ENCODE results near the gene HACD4. TPM values are rescaled to one million over a fixed set of nuclear protein-coding genes. Genes with fewer than 3 reads are reported as not detected.

Gene HACD4
- total RNA-seq, 1 donor from 2014 or later = 0.46 TPM

DNA sequence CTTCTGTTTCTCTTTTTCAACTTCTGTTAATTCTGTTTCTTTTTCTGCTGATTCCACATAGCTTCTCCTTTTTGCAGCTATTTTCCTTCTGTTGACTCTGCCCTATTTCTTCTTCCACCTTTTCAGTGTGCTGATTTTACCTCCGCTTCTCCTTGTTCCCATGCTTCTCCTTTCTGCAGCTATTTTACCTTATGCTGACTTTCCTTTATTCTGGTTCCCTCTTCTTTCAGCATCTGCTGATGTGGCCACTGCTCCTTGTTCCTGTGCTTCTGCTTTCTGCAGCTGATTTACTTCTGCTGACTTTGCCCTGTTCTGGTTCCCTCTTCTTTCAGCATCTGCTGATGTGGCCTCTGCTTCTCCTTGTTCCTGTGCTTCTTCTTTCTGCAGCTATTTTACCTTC lies 58.8 kb downstream of the HACD4 start:
- TF ChIP-seq CTCF (IDR thresholded peaks at IDR 0.05; ENCODE audit: insufficient read depth, low read length, poor library complexity, severe bottlenecking) = no peak
- H3K27me3 ChIP-seq (ENCODE audit: control insufficient read depth, insufficient read depth, low read length) = no peaks in the 10 kb centered on the region
- DNase-seq (ENCODE audit: low read depth) = no peak
- H3K36me3 ChIP-seq (ENCODE audit: control insufficient read depth, insufficient read depth, low read length) = no peaks in the 10 kb centered on the region
- no peak overlapping the region for H3K4me3 ChIP-seq (ENCODE audit: low read depth, low read length)

- no peak overlapping the region for H3K4me3 ChIP-seq (ENCODE audit: low read depth, low read length)
- DNase-seq (ENCODE audit: low read depth) = no peak
- no peak for TF ChIP-seq CTCF (IDR thresholded peaks at IDR 0.05; ENCODE audit: insufficient read depth, low read length, poor library complexity, severe bottlenecking)
Measured at GRCh38 chr9:20962536-20963225, 68.8 kb downstream of the HACD4 start.

GRCh38 chr9:20950707-20951106 lies 80.7 kb downstream of the HACD4 start:
- Histone ChIP-seq H3K27me3 (ENCODE audit: control insufficient read depth, insufficient read depth, low read length) (no peaks in the 10 kb centered on the region), H3K36me3 (ENCODE audit: control insufficient read depth, insufficient read depth, low read length) (peaks cover 1% of the 10 kb centered on the region), H3K4me3 (ENCODE audit: low read depth, low read length) (no peak overlapping the region)
- TF ChIP-seq CTCF (IDR thresholded peaks at IDR 0.05; ENCODE audit: insufficient read depth, low read length, poor library complexity, severe bottlenecking) = no peak
- no peak for DNase-seq (ENCODE audit: low read depth)

More at GRCh38 chr9:20962536-20963225, 68.8 kb downstream of the HACD4 start:
- Histone ChIP-seq H3K36me3 (ENCODE audit: control insufficient read depth, insufficient read depth, low read length) (no peaks in the 10 kb centered on the region), H3K27me3 (ENCODE audit: control insufficient read depth, insufficient read depth, low read length) (no peaks in the 10 kb centered on the region)

Other genes with a start within 250 kb of the HACD4 start
- gene IFNB1, start 46.3 kb upstream of the HACD4 start, total RNA-seq = not detected in 2 replicates
- gene IFNW1, start 110.2 kb upstream of the HACD4 start, total RNA-seq = not detected in 2 replicates
- not detected in 2 replicates for gene IFNA21, start 135.0 kb upstream of the HACD4 start, total RNA-seq
- not detected in 2 replicates for gene IFNA4, start 155.9 kb upstream of the HACD4 start, total RNA-seq
- not detected in 2 replicates for gene IFNA7, start 170.6 kb upstream of the HACD4 start, total RNA-seq
- not detected in 2 replicates for gene IFNA10, start 175.5 kb upstream of the HACD4 start, total RNA-seq
- not detected in 2 replicates for gene IFNA16, start 185.7 kb upstream of the HACD4 start, total RNA-seq
- not detected in 2 replicates for gene IFNA17, start 196.6 kb upstream of the HACD4 start, total RNA-seq
- not detected in 2 replicates for gene IFNA14, start 208.4 kb upstream of the HACD4 start, total RNA-seq

Data from kidney epithelial cell (primary cell).